Vagina (tissue), 2 donors: Measurements from ENCODE around the gene UBE2V1. TPM values are rescaled to one million over a fixed set of nuclear protein-coding genes. Genes with fewer than 3 reads are reported as not detected.

Experiments used
- DNase-seq, 2 donors: peaks; one replicate each; pipeline ENCODE4 v3.0.0-alpha.2; 2017; ENCODE audit errors: extremely low spot score in 2 of 2
- H3K27ac ChIP-seq: fragments of 200-600 bp; sonication (generic); one replicate; pipeline ENCODE4 v1.5.1; 2019
- H3K27me3 ChIP-seq: fragments of 200-600 bp; sonication (generic); one replicate; pipeline ENCODE4 v1.5.1; 2019
- H3K36me3 ChIP-seq, 2 donors: fragments of 200-600 bp; sonication (generic); one replicate each; pipeline ENCODE4 v1.5.1; 2017 to 2019
- H3K4me1 ChIP-seq: fragments of 200-600 bp; sonication (generic); one replicate; pipeline ENCODE4 v1.5.1; 2019
- H3K4me3 ChIP-seq, 2 donors: fragments of 200-600 bp; sonication (generic); 1 replicate in 1 of 2; 2 replicates in 1 of 2; pipeline ENCODE4 v1.5.1; 2016 to 2019
- H3K9me3 ChIP-seq: fragments of 200-600 bp; sonication (generic); one replicate; pipeline ENCODE4 v1.5.1; 2019
- POLR2A ChIP-seq, 2 donors: fragments of 450-650 bp; IDR thresholded peaks; one replicate each; pipeline ENCODE4 v1.6.1; 2017; ENCODE audit warnings: antibody characterized with exemption in 2 of 2, mild to moderate bottlenecking in 2 of 2, moderate library complexity in 2 of 2
- POLR2AphosphoS5 ChIP-seq, 2 donors: sonication (generic); formaldehyde crosslinking; IDR thresholded peaks; one replicate each; pipeline ENCODE4 v1.9.0; 2017; ENCODE audit warnings: antibody characterized with exemption in 2 of 2, mild to moderate bottlenecking in 2 of 2, low read depth in 1 of 2; ENCODE audit not compliant: insufficient read depth in 1 of 2
- intact Hi-C: fragments of 100-400 bp; cut with DNase I; formaldehyde crosslinking; loops from one replicate; pipeline ENCODE4 v1.15.1; 2023
- total RNA-seq: library from RNA; depleted of rRNA; stranded (reverse); fragments of >200 nt; gene quantifications from one replicate; pipeline ENCODE4 v1.2.3, GENCODE V29; 2016
- TF ChIP-seq, protein P1 (sequence below), 3 experiments: fragments of 450-650 bp in 2 of 3; fragments of 200-600 bp in 1 of 3; sonication (generic) in 1 of 3; IDR thresholded peaks; one replicate each; pipeline ENCODE4 v1.5.1; 2017 to 2019; ENCODE audit warnings: antibody characterized with exemption in 3 of 3, mild to moderate bottlenecking in 2 of 3, moderate library complexity in 2 of 3

The UBE2V1 gene
- total RNA-seq, 1 donor from 2014 or later, result 74.2 TPM

DNA sequence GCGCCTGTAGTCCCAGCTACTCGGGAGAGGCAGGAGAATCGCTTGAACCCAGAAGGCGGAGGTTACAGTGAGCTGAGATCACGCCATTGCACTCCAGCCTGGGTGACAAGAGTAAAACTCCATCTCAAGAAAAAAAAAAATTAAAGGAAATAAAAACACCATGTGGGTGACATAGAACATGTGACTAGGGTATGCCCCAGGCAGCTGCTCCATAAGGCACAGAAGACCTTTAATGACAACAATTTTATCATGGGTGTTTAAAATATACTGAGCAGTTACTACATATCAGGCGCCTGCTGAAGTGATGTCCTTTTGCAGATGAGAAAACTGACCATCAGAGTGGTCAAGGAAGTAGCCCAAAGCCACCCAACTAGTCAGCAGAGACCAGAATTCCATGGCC lies 32.6 kb upstream of the UBE2V1 start:
- Histone ChIP-seq H3K36me3 (peaks cover 0 to 14% of the 10 kb centered on the region in 2 donors), H3K27me3 (no peaks in the 10 kb centered on the region), H3K27ac (peak overlapping the region; percentile 88), H3K4me3 (no peak overlapping the region), H3K9me3 (no peaks in the 10 kb centered on the region), H3K4me1 (peaks cover 89% of the 10 kb centered on the region)
- intact Hi-C loops, result no loop called here
- no peak for DNase-seq
- TF ChIP-seq POLR2AphosphoS5 (IDR thresholded peaks at IDR 0.05; ENCODE audit: insufficient read depth in 1 of 2, low read depth in 1 of 2), result no peak
- TF ChIP-seq, protein P1, sequence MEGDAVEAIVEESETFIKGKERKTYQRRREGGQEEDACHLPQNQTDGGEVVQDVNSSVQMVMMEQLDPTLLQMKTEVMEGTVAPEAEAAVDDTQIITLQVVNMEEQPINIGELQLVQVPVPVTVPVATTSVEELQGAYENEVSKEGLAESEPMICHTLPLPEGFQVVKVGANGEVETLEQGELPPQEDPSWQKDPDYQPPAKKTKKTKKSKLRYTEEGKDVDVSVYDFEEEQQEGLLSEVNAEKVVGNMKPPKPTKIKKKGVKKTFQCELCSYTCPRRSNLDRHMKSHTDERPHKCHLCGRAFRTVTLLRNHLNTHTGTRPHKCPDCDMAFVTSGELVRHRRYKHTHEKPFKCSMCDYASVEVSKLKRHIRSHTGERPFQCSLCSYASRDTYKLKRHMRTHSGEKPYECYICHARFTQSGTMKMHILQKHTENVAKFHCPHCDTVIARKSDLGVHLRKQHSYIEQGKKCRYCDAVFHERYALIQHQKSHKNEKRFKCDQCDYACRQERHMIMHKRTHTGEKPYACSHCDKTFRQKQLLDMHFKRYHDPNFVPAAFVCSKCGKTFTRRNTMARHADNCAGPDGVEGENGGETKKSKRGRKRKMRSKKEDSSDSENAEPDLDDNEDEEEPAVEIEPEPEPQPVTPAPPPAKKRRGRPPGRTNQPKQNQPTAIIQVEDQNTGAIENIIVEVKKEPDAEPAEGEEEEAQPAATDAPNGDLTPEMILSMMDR (IDR thresholded peaks at IDR 0.05), result no peak
- no peak for TF ChIP-seq POLR2A (IDR thresholded peaks at IDR 0.05)

DNA sequence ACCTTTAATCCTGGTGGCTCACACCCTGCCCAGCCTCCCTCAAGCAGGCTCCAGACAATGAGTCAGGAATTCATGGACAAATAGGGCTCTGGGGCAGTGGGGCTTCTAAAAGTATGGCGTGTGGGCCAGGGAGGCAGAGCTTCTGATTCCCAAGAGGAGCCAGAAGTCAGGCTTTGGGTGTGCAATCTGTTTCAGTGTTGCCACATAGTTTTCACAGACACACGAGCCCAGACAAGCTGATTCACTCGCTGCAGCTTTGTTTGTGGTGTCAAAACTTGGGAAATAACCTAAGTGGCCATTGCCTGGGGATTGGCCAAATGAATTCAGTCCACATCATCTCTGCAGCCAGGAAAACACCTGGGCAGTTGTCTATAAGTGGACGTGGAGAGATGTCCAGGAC lies 31.4 kb upstream of the UBE2V1 start:
- Histone ChIP-seq H3K4me3 (no peak overlapping the region), H3K9me3 (no peaks in the 10 kb centered on the region), H3K27me3 (no peaks in the 10 kb centered on the region), H3K4me1 (peaks cover 88% of the 10 kb centered on the region), H3K27ac (peak overlapping the region; percentile 88), H3K36me3 (peaks cover 0 to 22% of the 10 kb centered on the region in 2 donors)
- intact Hi-C loops, result no loop called here
- TF ChIP-seq, protein P1 (IDR thresholded peaks at IDR 0.05), result no peak
- peak in 1 of 2 donors; percentile 79 for TF ChIP-seq POLR2AphosphoS5 (IDR thresholded peaks at IDR 0.05; ENCODE audit: insufficient read depth in 1 of 2, low read depth in 1 of 2)
- TF ChIP-seq POLR2A (IDR thresholded peaks at IDR 0.05), result no peak
- DNase-seq, result peak in 1 of 2 donors; percentile 95

DNA sequence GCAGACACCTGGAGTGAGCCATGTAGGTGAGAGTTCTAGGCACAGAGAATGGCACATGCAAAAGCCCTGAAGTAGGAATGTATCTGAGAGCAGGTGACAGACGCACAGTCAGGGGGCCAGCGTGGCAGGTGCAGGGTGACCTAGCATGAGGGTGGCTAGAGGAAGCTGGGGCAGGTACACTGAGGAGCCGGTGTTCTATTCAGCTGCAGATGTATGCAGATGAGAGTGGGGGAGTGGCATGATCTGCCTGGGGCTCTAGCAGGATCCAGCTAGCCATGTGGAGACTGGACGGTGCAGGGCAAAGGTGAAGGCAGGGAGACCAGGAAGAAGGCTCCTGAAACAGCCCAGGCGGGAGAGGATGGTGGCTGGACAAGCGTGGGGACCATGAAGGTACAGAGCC lies 29.9 kb upstream of the UBE2V1 start:
- no peak overlapping the region for H3K4me3 ChIP-seq
- no peak overlapping the region for H3K27ac ChIP-seq
- no peaks in the 10 kb centered on the region for H3K9me3 ChIP-seq
- TF ChIP-seq POLR2A (IDR thresholded peaks at IDR 0.05) (no peak), POLR2AphosphoS5 (IDR thresholded peaks at IDR 0.05; ENCODE audit: insufficient read depth in 1 of 2, low read depth in 1 of 2) (no peak)
- TF ChIP-seq, protein P1 (IDR thresholded peaks at IDR 0.05), result no peak
- peaks cover 86% of the 10 kb centered on the region for H3K4me1 ChIP-seq
- intact Hi-C loops, result no loop called here
- DNase-seq, result no peak
- peaks cover 0 to 13% of the 10 kb centered on the region in 2 donors for H3K36me3 ChIP-seq
- no peaks in the 10 kb centered on the region for H3K27me3 ChIP-seq

DNA sequence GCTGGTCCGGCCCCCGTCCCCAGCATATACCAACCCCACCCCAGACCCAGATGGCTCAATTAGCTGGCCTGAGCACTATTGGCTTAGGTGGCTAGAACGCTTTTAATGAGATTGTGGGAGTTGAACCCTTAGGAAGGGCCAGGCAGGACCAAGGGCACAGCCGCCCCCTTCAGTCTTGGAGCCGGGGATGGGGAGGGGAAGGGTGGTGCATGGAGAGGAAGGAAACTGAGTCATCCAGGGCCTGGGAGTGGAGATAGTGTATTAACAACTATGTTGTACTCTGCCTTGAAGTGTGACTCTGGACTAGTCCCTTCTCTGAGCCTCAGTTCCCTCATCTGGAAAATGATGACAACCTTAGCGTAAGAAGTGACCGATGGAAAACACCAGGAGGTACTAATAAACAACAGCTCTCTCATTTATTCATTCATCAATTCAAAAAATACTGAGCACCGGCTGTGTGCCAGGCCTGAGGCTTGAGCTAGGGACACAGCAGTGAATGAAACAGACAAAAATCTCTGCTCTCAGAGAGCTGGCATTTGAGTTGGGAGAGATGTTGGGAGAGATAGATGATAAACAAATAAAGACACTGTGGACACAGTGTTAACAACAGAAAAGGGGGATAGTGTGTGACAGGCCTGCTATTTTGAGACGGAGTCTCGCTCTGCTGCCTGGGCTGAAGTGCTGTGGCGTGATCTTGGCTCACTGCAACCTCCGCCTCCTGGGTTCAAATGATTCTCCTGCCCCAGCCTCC lies 29.0 kb upstream of the UBE2V1 start:
- no peak for TF ChIP-seq POLR2AphosphoS5 (IDR thresholded peaks at IDR 0.05; ENCODE audit: insufficient read depth in 1 of 2, low read depth in 1 of 2)
- TF ChIP-seq, protein P1 (IDR thresholded peaks at IDR 0.05), result no peak
- TF ChIP-seq POLR2A (IDR thresholded peaks at IDR 0.05), result no peak
- H3K4me1 ChIP-seq, result peaks cover 86% of the 10 kb centered on the region
- no peak for DNase-seq
- no peaks in the 10 kb centered on the region for H3K9me3 ChIP-seq
- H3K27ac ChIP-seq, result peak overlapping the region; percentile 21
- H3K27me3 ChIP-seq, result no peaks in the 10 kb centered on the region
- H3K4me3 ChIP-seq, result no peak overlapping the region
- H3K36me3 ChIP-seq, result peaks cover 0 to 13% of the 10 kb centered on the region in 2 donors
- intact Hi-C loops, result no loop called here

DNA sequence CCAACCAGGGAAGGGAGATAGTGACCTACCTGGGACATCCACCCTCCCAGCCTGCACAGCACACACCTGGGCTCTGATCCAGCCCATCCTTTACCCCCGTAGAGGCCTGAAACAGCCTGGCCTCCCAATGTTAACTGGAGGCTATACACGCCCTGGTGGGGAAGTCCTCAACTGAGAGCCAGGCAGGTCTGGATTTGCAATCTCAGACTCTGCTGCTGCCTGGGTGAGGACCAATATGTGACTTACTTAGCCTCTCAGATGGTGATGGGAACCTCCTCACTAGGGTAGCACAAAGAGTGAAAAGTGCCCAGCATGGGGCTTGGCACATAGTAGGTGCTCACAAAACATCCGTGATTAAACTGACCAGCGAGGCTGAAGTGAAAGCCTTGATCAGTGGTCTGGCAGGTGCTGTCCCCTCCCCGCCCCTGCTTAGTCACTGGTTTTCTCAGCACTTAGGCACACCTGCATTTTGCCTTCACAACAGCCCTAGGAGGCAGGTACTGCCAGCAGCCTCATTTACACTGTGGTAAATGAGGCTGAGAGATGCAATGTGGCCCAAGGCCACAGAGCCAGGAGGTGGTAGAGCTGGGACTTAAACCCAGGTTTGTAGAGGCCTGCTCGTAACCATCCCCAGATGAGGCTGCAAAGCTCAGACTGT lies 28.2 kb upstream of the UBE2V1 start:
- Histone ChIP-seq H3K27ac (peak overlapping the region; percentile 21), H3K4me3 (no peak overlapping the region), H3K4me1 (peaks cover 79% of the 10 kb centered on the region), H3K36me3 (peaks cover 0 to 13% of the 10 kb centered on the region in 2 donors), H3K27me3 (no peaks in the 10 kb centered on the region), H3K9me3 (no peaks in the 10 kb centered on the region)
- TF ChIP-seq POLR2A (IDR thresholded peaks at IDR 0.05) (no peak), POLR2AphosphoS5 (IDR thresholded peaks at IDR 0.05; ENCODE audit: insufficient read depth in 1 of 2, low read depth in 1 of 2) (peak in 1 of 2 donors; percentile 22)
- TF ChIP-seq, protein P1 (IDR thresholded peaks at IDR 0.05), result no peak
- intact Hi-C loops, result no loop called here
- no peak for DNase-seq
